Measurements from ENCODE around the gene MAZ.
A peak's percentile ranks its signal among the peaks of the same experiment; 100 is the strongest.
"Not testable (repeated sequence)": the region's sequence is repeated elsewhere in the genome, so short reads cannot be mapped to it uniquely, and the experiment has no call there.

Gene MAZ

GRCh38 chr16:29789775-29790182 is 16.6 kb upstream of the MAZ start:
- no peak for TF ChIP-seq CTCF (IDR thresholded peaks at IDR 0.05; ENCODE audit: low read depth, low read length)
- no peak for DNase-seq (ENCODE audit: extremely low read depth, low read depth)

- TF ChIP-seq CTCF (IDR thresholded peaks at IDR 0.05; ENCODE audit: low read depth, low read length): peak; percentile 73
- DNase-seq (ENCODE audit: extremely low read depth, low read depth): peak; percentile 98
Observed at GRCh38 chr16:29790183-29790948, 16.0 kb upstream of the MAZ start, which contains the start of gene KIF22. Gene KIF22, plus strand, starts transcription at chr16:29790751. Its CDS starts 9 bp downstream, at chr16:29790760.

- no peak for TF ChIP-seq CTCF (IDR thresholded peaks at IDR 0.05; ENCODE audit: low read depth, low read length)
- no peak for DNase-seq (ENCODE audit: extremely low read depth, low read depth)
Observed at GRCh38 chr16:29790949-29791844, 15.1 kb upstream of the MAZ start.

GRCh38 chr16:29791845-29792807 is 14.2 kb upstream of the MAZ start:
- TF ChIP-seq CTCF (IDR thresholded peaks at IDR 0.05; ENCODE audit: low read depth, low read length): no peak
- DNase-seq (ENCODE audit: extremely low read depth, low read depth): no peak

GRCh38 chr16:29793153-29793552 is 13.2 kb upstream of the MAZ start:
- DNase-seq (ENCODE audit: extremely low read depth, low read depth): not testable (repeated sequence)

GRCh38 chr16:29794231-29794710 is 12.1 kb upstream of the MAZ start:
- no peak for TF ChIP-seq CTCF (IDR thresholded peaks at IDR 0.05; ENCODE audit: low read depth, low read length)
- DNase-seq (ENCODE audit: extremely low read depth, low read depth): no peak

- no peak for TF ChIP-seq CTCF (IDR thresholded peaks at IDR 0.05; ENCODE audit: low read depth, low read length)
Observed at GRCh38 chr16:29802416-29802935, 3.9 kb upstream of the MAZ start.

More at GRCh38 chr16:29802416-29802935, 3.9 kb upstream of the MAZ start:
- no peak for DNase-seq (ENCODE audit: extremely low read depth, low read depth)

Measured in AG09319 (cell line).